GM21737 (cell line): ENCODE measurements around the gene ENTR1.
"Not testable (repeated sequence)": the region's sequence is repeated elsewhere in the genome, so short reads cannot be mapped to it uniquely, and the experiment has no call there.

Source experiments
- ATAC-seq: cut with Tn5 transposase; IDR thresholded peaks from one replicate; pipeline ENCODE4 v1.9.1; 2021; ENCODE audit warnings: mild to moderate bottlenecking, moderate library complexity; ENCODE audit not compliant: unreplicated experiment

Gene ENTR1

DNA sequence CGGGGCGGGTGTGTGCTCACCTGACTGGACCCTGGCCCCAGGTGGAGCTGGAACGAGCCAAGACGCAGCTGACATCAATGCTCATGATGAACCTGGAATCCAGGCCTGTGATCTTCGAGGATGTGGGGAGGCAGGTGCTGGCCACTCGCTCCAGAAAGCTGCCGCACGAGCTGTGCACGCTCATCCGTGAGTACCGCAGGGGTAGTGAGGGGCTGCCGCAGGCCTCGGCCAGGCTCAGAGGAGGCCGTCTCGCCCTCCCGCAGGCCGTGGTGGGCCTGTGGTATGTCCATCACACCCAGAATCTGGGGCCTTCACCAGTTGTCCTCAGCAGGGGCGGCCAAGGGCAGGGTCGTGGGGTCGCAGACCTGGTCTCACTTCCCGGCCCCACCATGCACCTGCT is 11.4 kb upstream of the ENTR1 start:
- no peak for ATAC-seq

DNA sequence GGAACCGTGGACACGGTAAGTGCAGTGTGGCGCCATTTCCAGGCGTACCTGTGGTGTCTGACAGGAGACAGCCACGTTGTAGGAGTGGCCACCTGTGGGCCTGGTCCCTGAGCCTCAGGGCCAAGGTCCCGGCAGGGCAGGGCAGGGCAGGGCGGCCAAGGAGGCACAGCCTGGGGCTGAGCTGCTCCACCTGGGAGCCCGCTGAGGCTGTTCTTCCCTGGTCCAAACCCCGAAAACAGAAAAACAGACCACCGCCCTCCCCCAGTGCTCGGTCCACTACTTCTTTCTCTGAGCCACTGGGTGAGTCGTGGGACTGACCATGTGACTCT is 8.6 kb upstream of the ENTR1 start:
- no peak for ATAC-seq

DNA sequence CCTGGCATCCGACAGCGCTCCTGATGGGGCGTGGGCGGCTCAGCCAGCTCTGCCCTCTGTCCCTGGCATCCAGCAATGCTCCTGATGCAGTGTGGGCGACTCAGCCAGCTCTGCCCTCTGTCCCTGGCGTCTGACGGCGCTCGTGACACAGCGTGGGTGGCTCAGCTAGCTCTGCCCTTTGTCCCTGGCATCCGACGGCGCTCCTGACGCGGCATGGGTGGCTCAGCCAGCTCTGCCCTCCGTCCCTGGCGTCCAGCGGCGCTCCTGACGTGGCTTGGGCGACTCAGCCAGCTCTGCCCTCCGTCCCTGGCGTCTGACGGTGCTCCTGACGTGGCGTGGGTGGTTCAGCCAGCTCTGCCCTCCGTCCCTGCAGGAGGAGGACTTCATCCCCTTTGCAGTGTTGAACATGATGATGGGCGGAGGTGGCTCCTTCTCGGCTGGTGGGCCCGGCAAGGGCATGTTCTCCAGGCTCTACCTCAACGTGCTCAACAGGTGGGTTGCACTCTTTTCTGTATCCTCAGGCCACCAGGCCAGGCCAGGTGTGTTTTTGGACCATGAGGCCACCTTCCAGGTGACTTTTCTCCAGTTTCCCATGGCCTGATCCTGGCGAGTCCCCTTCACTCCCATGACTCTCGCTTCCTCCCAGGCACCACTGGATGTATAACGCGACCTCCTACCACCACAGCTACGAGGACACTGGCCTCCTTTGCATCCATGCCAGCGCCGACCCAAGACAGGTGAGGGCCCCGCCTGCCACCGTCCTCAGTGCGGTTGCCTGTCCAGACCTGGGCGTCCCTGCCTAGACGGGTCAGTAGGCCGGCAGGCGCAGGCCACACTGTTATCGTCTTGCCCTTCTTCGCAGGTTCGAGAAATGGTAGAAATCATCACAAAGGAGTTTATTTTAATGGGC is 8.0 kb upstream of the ENTR1 start:
- ATAC-seq: no peak

DNA sequence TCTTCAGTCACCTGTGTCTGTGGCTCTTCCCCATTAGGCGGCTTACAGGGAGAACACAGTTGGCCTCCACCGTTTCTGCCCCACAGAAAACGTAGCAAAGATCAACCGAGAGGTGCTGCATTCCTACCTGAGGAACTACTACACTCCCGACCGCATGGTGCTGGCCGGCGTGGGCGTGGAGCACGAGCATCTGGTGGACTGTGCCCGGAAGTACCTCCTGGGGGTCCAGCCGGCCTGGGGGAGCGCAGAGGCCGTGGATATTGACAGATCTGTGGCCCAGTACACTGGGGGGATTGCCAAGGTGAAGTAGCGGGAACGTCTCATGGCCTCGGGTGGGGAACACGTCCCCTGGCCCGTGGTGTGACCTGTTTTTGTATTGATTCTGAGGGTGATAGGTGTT is 6.5 kb upstream of the ENTR1 start:
- no peak for ATAC-seq

DNA sequence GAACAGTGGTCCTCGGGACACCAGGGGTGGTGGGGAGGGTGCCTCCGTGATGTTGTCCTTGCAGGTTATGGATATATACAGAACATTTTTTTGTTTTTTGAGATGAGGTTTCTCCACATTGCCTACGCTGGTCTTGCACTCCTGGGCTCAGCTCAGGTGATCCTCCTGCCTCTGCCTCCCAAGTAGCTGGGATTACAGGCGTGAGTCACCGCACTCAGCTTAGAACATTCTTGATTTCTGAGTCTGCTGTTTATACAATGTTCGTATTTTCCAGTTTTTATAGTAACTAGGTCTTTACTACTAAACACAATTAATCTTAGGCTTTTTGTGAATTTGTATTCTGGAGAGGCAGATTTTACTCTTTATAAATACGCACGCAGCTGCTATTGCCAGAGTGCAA is 6.0 kb upstream of the ENTR1 start:
- no peak for ATAC-seq

DNA sequence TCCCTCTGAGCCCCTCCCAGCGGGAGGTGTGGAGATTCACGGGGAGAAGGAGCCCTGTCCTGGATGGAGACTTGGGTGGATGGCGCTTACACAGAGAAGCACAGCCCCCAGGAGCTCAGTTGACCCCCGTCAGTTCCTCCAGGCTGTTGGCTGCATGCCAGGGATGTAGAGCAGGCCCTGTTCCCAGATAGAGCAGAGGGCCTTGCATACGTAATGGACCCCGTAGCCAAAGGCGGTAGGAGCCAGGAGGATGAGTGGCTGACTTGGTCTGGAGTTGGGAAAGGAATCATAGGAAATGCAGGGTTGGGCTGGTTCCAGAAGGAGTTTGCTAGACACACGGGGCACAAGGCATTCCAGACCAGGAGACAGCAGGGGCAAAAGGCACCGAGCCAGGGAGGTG is 2.5 kb upstream of the ENTR1 start:
- ATAC-seq: no peak

DNA sequence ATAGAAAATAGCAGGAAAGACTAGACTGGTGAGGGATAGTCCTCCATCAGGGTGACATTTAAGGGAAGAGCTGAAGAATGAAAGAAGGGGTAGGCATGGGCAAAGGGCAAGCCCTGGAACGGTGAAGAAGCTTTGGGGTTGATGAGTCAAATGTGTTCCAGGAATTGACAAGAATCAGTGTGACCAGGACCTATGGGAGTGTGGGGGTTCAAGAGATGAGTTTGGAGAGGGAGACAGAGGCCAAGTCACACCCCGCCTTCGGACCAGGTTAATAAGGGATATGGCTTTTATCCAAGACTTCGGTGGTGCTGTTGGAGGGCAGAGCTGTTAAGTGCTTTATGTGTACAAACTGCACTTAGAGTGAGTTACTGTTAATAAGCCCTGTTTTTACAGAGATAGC is 964 bp upstream of the ENTR1 start:
- no peak for ATAC-seq

DNA sequence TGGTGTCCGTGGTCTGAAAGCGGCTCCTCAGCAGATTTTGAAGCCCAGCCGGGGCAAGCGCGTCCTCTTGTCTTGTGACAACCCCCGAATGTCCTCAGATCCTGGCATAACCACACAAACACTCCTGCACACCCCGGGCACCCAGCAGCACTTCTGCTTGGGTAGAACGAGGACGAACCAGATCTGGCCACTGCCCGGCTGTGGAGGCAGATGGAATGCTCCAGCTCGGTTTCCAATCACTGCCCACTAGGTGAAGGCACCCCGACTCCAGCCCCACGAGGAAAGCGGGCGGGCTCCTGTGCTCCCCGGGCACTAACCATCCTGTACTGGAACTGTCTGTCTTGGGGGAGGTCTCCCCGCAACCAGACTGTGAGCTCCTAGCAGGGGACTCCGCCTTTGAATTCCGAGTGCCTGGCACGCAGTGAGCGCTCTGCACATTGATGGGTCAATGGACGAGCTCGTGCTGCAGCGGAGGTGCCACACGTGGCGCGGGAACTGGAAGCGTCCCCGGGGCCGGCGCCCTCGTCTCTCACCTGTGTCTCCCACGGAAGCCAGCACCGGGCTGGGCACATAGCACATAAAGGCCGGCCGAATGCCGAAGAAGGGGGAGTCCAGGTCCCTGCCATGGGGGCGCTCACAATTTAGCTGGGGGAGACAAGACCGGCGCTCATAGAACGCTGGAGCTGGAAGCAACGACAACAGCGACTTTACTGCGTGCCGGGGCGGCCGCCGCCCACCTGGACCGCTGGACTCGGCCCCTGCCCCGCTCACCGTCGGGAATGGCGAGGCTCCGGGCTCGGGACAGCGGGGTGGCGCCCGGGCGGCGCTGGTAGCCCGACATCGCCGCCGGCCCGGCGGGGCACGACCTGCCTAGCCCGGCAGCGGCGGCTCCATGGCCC is 608 bp downstream of the ENTR1 start:
- ATAC-seq: peak; percentile 15

DNA sequence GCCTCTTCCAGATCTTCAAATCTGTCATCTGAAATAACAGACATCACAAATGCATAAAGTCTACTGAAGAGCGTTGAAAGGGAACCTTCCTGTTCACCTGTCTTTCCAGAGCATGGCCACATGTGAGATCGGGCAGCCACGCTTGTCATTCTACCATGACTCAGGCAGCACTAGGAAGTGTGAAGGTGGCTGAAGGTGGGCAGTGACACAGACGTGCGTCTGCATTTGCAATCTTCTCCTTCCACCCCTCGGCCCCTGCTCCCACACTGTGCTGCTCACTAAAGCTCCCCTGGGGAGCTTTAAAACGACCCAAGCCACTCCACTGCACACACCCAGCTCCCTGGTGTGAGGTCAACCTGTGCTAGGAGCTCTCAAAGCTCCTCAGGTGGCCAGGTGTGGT is 2.5 kb downstream of the ENTR1 start:
- ATAC-seq: no peak

DNA sequence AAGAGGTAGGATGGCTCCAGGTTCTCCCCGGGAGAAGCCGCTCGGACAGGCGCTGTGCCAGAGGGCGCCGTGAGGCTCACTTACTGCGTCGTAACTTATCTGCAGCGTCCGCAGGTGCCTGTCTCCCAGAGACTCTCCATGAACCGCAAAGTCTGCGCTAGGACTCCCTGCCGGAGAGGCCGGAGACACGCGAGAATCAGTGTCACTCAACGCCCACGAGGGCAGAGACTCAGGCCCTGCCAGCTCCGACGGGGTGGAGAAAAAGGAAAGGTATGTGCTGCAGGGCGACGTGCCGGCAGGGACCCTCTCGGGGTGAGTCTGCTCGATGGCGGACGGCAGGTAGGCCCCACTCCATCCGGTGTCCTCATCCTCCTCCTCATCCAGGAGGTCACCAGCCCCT is 3.4 kb downstream of the ENTR1 start:
- not testable (repeated sequence) for ATAC-seq

DNA sequence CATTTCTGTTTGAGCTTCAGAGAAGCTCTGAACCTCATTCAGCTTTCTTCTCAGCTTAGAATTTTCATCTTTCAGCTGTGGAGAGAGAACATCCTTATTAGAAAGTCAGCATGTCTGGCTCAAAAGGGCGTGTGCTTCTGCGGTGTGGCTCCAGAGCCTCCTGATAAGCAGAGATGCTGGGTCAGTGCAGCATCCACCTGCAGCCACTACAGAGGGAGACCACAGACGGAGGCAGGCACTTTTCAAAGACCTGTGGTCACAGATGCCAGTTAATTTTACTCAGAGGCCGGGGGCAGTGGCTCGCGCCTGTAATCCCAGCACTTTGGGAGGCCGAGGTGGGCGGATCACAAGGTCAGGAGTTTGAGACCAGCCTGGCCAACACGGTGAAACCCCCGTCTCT is 4.5 kb downstream of the ENTR1 start:
- not testable (repeated sequence) for ATAC-seq

DNA sequence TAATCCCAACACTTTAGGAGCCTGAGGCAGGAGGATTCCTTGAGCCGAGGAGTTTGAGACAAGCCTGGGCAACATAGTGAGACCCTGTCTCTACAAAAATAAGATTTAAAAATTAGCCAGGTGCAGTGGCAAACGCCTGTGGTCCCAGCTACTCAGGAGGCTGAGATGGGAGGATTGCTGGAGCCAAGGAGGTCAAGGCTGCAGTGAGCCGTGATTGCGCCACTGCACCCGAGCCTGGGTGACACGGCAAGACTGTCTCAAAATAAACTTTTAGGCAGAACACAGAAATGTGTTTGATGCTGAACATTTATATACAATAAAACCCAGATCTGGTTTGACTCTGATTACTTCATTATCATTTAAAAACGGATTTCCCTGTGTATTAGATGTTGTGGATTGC is 4.9 kb downstream of the ENTR1 start:
- ATAC-seq: no peak

DNA sequence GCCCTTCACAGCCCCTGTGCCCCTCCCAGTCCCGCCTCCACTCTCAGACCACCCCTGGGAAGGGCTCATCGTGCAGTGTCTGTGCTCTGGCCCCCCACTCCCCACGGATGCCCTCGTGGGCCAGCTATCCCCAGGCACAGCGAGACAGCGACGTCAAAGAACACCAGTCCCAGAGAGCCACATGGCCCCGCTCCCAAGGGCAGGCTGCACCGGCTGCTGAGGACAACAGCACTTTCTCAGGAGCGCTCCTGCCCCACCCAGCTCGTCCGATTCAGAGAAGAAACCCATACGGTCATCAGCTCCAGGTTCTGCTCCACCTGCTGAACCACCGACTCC is 5.6 kb downstream of the ENTR1 start:
- ATAC-seq: no peak

DNA sequence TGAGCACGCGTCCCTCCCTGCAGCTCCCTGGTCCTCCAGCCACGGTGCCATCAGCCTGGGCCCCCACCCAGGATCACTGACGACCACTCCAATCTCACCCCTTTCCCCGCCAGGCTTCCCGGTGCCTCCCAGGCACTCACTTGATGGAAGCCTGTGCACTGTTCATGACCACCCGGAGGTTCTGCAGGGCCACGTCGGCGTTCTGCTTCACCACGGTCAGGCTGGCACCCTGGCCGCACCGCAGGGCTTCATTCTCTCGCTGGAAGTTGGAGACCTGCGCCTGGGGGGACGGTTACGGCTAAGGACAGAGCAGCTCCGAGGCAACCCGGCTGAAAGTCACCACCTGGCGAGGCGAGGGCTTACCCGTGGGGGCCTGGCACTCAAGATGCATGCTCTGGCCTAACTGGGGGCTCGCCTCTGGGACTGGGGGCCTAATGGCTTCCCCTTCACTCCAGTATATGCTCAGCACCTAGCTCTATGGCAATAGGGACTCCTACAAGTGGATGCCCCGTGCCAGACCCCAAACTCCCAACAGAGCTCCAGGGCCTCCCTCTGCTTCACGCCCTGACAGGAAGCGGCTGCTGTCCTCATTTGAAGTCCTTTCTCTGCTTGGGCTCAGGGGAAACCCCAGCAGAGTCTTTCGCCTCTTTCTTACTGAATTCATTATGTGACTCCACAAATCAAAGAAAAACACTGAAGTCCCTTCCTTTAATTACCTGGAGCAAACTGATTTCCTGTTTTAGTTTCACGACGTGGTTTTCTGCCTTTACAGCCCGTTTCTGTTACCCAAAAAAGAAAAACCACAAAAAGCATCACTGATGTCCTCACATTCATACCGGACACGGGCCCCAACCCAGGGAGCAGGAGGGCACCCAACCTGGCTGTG is 6.3 kb downstream of the ENTR1 start:
- ATAC-seq: no peak

DNA sequence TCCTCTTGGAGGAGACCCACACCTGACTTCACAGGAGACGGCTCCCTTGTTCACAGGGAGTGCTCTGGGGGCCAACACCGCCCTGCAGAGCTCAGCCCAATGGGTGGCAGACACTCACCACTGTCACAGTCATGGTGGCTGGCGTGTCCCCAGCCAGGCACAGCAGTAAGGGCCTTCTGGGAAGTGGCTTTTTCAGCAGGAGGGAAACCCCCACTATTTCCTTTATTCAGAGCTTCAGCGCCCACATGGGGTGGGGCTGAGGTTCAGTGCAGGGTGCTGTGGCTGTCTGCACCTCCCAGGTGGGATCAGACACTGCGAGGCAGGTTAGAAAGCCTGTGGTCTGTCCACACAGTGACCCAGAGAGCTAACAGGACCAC is 6.9 kb downstream of the ENTR1 start:
- ATAC-seq: peak; percentile 27

DNA sequence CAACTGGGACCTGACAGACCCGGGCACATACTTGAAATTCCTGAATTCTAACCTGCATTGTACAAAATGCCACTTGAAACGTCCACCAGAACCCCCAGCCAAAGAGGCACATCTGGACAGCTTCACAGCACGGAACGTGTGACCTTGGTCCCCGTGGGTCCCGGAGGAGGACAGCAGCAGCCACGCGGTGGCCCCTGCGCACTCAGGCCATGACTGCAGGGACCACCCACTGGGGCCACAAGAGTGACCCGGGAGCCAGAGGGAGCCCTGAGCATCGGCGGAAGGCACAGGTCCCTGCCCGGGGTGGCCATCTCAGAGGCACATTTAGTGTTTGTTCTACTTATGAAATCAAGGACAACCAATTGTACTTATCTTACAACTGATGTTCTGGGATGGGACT is 8.3 kb downstream of the ENTR1 start:
- no peak for ATAC-seq

DNA sequence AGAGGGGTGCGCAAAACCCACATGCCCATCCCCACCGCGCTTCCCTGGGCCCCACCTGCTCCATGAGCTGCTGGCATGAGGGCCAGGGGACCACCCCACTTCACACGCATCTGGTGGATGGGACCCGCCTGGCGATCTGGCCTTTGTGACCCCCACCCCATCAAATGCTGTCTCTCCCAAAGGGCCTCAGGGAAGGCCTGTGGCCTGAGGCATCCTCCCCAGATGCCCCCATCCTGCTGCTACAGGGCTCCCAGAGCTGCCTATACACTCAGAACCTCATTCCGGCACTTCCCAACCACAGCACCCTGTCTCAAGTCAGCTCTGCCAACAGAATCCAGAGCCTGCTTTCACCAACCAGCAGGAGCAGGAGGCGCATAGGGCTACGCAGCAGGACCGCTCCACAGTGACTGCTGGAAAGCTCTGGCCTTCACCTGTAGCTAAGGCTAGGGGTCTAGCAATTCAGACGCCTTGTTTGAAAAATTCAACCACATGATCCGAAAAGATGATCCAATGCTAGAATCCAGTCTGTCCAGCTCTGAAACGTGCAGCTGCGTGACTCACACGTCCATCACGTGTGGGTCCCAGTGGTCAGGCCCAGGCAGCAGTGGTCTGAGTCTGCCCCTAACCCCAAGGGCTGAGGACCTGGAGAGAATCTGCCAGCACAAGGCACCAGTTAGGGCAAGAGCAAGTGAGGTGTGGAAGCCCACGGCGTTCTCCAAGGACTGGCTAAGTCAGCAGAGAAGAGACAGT is 9.1 kb downstream of the ENTR1 start:
- ATAC-seq: no peak

DNA sequence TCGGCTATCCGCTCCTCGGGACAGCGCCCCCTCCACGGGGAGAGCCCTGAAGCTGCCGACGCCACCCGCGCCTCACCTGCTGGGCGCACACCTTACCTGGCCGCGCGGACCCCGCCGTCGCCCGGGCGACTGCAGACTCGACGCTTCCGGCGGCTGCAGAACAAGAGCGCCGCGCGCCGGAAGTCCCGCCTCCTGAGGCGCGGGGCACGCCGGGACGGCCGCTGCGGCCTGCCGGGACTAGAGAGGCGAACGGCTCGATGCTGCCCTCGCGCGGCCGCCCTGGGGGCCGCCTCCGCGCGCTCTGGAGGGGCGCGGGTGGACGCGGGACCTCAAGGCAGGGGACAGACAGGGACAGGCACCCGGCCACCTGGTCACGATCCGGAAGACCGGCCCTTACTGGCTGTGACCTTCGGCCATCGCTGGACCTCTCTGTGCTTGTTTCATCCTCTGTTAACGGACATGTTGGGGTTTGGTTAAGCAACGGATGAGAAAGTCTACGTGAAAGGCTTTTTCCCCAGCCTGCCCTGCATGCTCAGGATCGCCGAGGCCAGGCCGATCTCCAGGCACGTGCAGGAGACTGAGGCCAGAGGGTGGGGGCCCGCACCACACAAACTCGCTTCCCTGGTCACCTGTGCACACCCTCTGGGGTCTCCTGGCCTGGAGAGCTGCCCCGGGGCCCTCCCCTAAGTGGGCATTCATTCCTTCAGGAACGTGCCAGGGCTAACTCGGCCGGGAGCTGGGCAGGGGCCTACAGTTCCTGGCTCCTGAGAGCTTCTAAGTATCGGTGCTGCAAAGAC is 10.2 kb downstream of the ENTR1 start, which contains the start of gene SNAPC4:
Gene SNAPC4, minus strand, starts transcription at position 133 of the 797 bp plus-strand sequence. CDS start 1,742 bp downstream, outside the sequence.
- peak; percentile 61 for ATAC-seq

DNA sequence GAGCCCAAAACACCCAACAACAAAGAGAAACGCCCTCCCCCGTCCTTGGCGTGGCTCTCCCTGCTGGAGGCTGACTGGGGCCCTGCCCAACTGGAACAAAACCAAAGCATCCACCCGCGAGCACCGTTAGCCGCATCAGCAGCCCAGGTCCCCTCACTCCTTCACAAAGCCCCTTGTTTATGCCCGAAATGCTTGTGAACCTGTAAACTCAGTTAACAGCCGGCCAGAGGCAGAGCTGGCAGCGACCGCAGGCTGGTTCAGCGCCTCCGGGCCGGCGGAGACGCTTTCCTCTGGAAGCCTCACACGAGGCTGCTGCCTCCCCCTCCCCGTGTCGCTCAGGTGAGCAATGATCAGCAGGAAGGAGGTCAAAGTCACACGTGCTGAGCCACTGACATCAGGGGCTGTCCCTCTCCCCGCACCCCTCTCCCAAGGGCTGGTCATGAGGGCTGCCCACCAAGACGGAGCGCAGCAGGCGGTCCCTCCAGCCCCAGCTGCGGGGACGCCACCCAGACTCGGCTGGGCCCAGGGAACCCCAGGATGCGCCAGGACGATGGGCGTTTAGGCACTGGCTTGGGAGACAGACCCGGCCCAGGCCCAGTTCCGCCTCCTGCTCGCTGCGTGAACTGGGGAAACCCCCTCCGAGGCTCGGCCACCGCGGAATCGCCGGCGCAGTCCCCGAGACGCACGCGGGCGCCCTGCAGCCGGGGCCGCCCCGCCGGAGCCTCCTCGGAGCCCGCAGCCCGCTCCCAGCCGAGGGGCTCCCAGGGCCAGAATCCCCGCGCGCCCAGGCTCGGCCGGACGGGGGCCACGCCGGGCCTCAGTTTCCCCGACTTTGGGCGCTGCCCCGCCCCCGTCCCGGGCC is 11.0 kb downstream of the ENTR1 start:
- peak; percentile 16 for ATAC-seq
